Loucy (cell line): Measurements from ENCODE around the gene SPSB4.

Source experiments
- EZH2phosphoT487 ChIP-seq: fragments of 200-600 bp; IDR thresholded peaks from 2 replicates; pipeline ENCODE4 v1.6.1; 2018; ENCODE audit warnings: antibody characterized with exemption, mild to moderate bottlenecking, moderate library complexity, borderline replicate concordance
- TF ChIP-seq, protein P1 (sequence below): fragments of 200-600 bp; sonication (generic); conservative IDR thresholded peaks from 2 replicates; pipeline ENCODE4 v1.5.1; 2014; ENCODE audit warnings: mild to moderate bottlenecking, antibody characterized with exemption, low read length

DNA sequence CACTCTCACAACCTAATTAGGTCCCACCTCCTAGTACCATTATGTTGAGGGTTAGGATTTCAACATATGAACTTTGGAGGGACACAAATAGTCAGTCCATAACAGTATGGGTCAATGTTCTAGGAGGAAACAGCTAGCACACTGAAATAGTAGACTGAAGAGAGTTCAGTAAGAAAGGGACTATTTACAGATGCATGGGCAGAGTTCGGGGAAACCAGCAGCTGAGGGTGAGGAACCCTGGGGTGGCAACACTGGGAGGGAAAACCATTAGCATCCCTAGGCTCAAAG lies 102.5 kb downstream of the SPSB4 start:
- no peak for TF ChIP-seq EZH2phosphoT487
- TF ChIP-seq, protein P1, sequence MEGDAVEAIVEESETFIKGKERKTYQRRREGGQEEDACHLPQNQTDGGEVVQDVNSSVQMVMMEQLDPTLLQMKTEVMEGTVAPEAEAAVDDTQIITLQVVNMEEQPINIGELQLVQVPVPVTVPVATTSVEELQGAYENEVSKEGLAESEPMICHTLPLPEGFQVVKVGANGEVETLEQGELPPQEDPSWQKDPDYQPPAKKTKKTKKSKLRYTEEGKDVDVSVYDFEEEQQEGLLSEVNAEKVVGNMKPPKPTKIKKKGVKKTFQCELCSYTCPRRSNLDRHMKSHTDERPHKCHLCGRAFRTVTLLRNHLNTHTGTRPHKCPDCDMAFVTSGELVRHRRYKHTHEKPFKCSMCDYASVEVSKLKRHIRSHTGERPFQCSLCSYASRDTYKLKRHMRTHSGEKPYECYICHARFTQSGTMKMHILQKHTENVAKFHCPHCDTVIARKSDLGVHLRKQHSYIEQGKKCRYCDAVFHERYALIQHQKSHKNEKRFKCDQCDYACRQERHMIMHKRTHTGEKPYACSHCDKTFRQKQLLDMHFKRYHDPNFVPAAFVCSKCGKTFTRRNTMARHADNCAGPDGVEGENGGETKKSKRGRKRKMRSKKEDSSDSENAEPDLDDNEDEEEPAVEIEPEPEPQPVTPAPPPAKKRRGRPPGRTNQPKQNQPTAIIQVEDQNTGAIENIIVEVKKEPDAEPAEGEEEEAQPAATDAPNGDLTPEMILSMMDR: no peak
